GM18951 (cell line): ENCODE measurements around the gene PREX1.
"Not testable (repeated sequence)": the region's sequence is repeated elsewhere in the genome, so short reads cannot be mapped to it uniquely, and the experiment has no call there.

Experiments
- POLR2A ChIP-seq: IDR thresholded peaks from 4 replicates; pipeline ENCODE4 v1.6.1; 2011; ENCODE audit warnings: mild to moderate bottlenecking; ENCODE audit not compliant: insufficient read length, insufficient read depth; ENCODE audit errors: extremely low read depth
- in situ Hi-C: fragments of 300-500 bp; cut with MboI; formaldehyde crosslinking; loops from one replicate; pipeline ENCODE4 v1.12.0; 2022; ENCODE audit warnings: low sequenced_read_pairs, mixed read lengths, inconsistent platforms; ENCODE audit not compliant: unreplicated experiment

PREX1 gene

GRCh38 chr20:48603819-48604405 lies 223.9 kb downstream of the PREX1 start:
- in situ Hi-C loops = loop anchor here (25.0 kb wide), 1 partner anchor 917 kb away; no protein-coding TSS in a partner anchor
- no peak for TF ChIP-seq POLR2A

- in situ Hi-C loops = loop anchor here (25.0 kb wide), 1 partner anchor 916 kb away; no protein-coding TSS in a partner anchor
- no peak for TF ChIP-seq POLR2A
These were observed 224.5 kb downstream of the PREX1 start for GRCh38 chr20:48603116-48603818.

- TF ChIP-seq POLR2A = no peak
- in situ Hi-C loops = loop anchor here (25.0 kb wide), 1 partner anchor 914 kb away; no protein-coding TSS in a partner anchor
These were observed 226.0 kb downstream of the PREX1 start for GRCh38 chr20:48601798-48602197.

- no peak for TF ChIP-seq POLR2A
- in situ Hi-C loops = loop anchor here (25.0 kb wide), 1 partner anchor 913 kb away; no protein-coding TSS in a partner anchor
These were observed 227.3 kb downstream of the PREX1 start for GRCh38 chr20:48600470-48600945.

DNA sequence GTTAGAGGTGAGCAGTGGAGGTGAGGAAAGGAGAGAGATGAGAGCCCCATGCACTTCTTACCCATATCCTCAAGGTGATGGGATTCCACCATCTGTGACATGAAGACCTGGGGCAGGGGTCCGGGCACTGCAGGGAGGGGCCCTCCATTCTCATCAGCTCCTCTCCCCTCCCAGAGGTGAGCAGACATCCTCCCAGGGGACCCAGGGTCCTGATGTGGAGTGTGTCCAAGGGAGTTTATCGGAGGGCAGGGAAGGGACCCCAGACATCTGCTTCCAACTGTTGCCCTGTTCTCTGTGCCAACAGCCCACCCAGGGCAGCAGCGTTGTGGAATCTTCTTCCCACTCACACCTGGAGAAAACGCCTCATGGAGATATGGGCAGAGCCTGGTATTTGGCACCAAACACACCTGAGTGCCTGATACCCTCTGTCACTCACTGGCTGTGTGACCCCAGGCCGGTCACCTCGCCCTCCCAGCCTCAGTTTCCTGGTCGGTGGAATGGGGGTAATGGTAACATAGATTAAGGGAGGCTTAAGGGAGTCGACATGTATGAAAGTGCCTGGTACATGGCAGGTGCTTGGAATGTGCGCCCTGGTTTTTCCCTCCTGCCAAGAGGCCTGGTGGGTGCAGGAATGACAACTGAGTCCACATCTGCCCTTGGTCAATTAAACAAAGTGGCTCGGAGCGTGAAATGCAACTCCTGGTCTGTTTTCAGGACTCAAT lies 227.9 kb downstream of the PREX1 start:
- no peak for TF ChIP-seq POLR2A
- in situ Hi-C loops = loop anchor here (25.0 kb wide), 1 partner anchor 913 kb away; no protein-coding TSS in a partner anchor

GRCh38 chr20:48599106-48599747 lies 228.6 kb downstream of the PREX1 start:
- in situ Hi-C loops = no loop called here
- no peak for TF ChIP-seq POLR2A

DNA sequence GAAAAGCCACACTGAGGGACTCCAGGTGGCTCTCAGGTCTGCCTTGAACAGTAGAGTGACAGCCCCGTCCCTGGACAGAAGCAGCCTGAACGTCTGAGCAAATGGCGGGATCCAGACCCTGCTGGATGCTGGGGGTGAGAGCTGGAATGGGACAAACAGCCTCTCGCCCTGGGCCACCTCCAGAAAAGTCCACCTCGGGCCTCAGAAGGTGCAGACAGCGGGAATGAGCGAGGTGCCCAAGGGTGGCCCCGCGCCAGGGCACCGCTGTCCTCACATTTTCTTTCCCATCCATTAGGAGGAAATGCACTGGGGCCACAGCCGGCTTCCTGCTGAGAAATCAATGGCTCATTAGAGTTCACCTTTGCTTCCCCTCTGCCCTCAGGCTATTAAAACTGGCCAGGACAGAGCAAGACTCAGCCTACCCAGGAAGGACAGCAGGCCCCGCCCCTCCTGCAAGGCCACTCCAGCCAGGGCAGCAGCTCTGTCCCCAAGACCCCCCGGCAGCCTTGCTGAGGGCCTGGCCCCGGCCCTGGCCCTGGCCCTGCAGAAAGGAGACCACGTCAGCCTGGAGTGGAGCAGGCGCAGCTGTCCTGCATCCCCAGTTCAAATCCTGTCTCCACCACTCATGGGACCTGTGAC lies 229.4 kb downstream of the PREX1 start:
- in situ Hi-C loops = not testable (repeated sequence)

- TF ChIP-seq POLR2A = no peak
- in situ Hi-C loops = no loop called here
These were observed 230.1 kb downstream of the PREX1 start for GRCh38 chr20:48597521-48598302.

DNA sequence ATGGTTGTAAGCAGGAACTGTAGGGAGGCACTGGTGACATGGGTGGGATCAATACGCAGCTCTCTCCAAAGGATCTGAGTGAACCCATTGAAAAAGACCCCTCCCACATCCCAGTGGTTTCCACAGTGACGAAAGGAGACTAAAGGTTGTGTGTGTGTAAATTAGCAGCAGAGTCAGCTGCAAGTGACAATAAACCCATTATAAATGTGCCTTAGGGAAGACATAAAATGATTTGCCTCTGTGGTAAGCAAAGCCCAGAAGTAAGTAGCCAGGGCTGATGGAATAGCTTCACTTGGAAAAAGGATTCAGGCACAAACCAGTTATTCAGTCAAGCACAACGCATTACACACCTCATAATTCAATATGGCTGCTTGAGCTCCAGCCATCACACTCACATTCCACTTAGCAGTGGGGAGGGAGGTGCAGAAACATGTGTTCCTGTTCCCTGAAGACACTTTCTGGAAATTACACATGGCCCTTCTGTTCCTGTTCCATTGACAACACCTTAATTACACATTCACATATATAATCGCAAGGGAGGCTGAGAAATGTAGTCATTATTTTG lies 231.4 kb downstream of the PREX1 start:
- no peak for TF ChIP-seq POLR2A
- in situ Hi-C loops = no loop called here

DNA sequence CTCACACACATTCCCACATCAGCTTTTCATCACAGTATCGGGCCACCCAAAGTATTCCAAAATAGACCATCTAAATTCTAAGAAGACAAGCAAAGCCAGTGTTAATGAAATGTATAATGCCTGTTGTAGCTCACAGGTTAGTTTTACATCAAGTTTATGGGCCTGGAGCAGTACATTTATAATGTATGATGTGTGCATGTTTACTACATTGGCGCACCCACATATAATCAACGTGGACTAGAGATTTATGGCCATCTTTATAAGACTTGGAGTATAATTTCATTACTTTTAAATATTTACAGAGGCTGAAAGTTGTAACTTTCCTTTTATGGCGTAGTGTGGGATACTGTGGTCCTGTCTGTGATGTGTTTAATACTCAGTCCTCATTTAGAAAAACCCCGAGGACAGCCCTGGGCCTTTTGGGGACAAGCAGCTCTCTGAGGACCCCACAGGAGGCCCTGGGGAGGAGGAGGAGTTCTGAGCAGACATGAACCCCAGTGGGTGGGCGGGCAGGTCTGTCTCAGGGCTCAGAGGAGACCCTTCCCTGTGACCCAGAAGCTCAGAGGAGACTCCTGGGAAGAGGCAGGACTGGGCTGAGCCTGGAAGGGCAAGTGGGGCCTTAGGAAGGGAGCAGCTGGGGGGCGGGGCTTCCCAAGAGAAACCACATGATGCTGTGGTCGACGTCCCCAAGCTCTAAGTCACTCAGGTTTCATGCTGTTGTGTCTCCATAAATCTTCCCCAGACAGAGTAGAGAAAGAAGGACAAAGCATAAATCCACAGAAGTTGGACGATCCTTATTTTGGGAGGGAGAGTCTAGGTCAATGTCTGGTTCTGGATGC lies 232.1 kb downstream of the PREX1 start:
- in situ Hi-C loops = no loop called here
- TF ChIP-seq POLR2A = no peak

- TF ChIP-seq POLR2A = no peak
- in situ Hi-C loops = no loop called here
These were observed 233.3 kb downstream of the PREX1 start for GRCh38 chr20:48594533-48594932.
